ENCODE measurements around the gene LDLRAP1.
"Not testable (repeated sequence)": the region's sequence is repeated elsewhere in the genome, so short reads cannot be mapped to it uniquely, and the experiment has no call there.

Gene LDLRAP1

GRCh38 chr1:25577134-25577920, 33.9 kb downstream of the LDLRAP1 start:
- DNase-seq = no peak

GRCh38 chr1:25579292-25580252, 36.2 kb downstream of the LDLRAP1 start:
- DNase-seq = no peak

GRCh38 chr1:25580927-25581326, 37.5 kb downstream of the LDLRAP1 start:
- no peak for DNase-seq

GRCh38 chr1:25581764-25582163, 38.4 kb downstream of the LDLRAP1 start:
- DNase-seq = no peak

GRCh38 chr1:25583519-25584370, 40.3 kb downstream of the LDLRAP1 start:
- DNase-seq = no peak

- DNase-seq = no peak
These were observed 42.8 kb downstream of the LDLRAP1 start for GRCh38 chr1:25586181-25586588.

GRCh38 chr1:25587290-25587689, 43.9 kb downstream of the LDLRAP1 start:
- no peak for DNase-seq

- not testable (repeated sequence) for DNase-seq
These were observed 44.8 kb downstream of the LDLRAP1 start for GRCh38 chr1:25588224-25588623.

GRCh38 chr1:25588786-25589185, 45.4 kb downstream of the LDLRAP1 start:
- not testable (repeated sequence) for DNase-seq

- no peak for DNase-seq
These were observed 46.9 kb downstream of the LDLRAP1 start for GRCh38 chr1:25590096-25590824.

GRCh38 chr1:25593861-25594260, 50.5 kb downstream of the LDLRAP1 start:
- no peak for DNase-seq

- no peak for DNase-seq
These were observed 51.6 kb downstream of the LDLRAP1 start for GRCh38 chr1:25594971-25595370.

- DNase-seq = not testable (repeated sequence)
These were observed 53.2 kb downstream of the LDLRAP1 start for GRCh38 chr1:25596641-25597040.

GRCh38 chr1:25598879-25599278, 55.5 kb downstream of the LDLRAP1 start:
- DNase-seq = no peak

GRCh38 chr1:25599969-25600610, 56.7 kb downstream of the LDLRAP1 start:
- DNase-seq = no peak

GRCh38 chr1:25600971-25601699, 57.7 kb downstream of the LDLRAP1 start:
- not testable (repeated sequence) for DNase-seq

- DNase-seq = not testable (repeated sequence)
These were observed 60.6 kb downstream of the LDLRAP1 start for GRCh38 chr1:25603779-25604538.

GRCh38 chr1:25607123-25607522, 63.7 kb downstream of the LDLRAP1 start:
- DNase-seq = no peak

- DNase-seq = peak; percentile 92
These were observed 65.2 kb downstream of the LDLRAP1 start for GRCh38 chr1:25608488-25609178.

Data from activated CD8-positive, alpha-beta memory T cell treated with anti-CD3 and anti-CD28 coated beads for 24 hours (primary cell).